Measurements from ENCODE around the gene TMEM117. TPM values are rescaled to one million over a fixed set of nuclear protein-coding genes. Genes with fewer than 3 reads are reported as not detected.

The TMEM117 gene
- total and polyA plus RNA-seq, 7 donors = 1.9 to 4.7 (median 3.9) TPM

DNA sequence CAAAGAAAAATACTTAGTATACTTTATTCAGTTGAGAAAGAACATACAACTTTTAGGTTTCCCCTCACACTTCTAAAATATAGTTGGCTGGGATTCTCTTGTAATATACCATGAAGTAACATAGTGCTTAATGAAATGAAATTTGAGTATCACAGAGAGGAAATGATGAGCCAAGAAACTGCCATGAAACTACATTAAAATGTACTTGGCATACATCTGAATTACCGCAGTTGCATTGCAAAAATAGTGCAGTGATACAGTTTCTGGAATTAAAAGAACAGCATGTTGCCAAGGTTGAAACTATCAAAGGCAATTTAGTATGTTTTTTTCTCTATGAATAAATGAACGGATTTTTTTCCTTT lies 389.2 kb downstream of the TMEM117 start:
- Histone ChIP-seq H3K4me3 (no peak overlapping the region), H3K4me1 (peaks cover 7% of the 10 kb centered on the region), H3K9me3 (no peaks in the 10 kb centered on the region), H3K27ac (no peak overlapping the region), H3K27me3 (ENCODE audit: insufficient read depth in 3 of 3, low read length in 2 of 3) (no peaks in the 10 kb centered on the region), H3K36me3 (ENCODE audit: insufficient read depth in 1 of 2, low read depth in 1 of 2) (no peaks in the 10 kb centered on the region)
- intact Hi-C loops (cut with DNase I) = no loop called here
- DNase-seq (no peak), ATAC-seq (no peak)
- 18 to 28% (median 28%) methylated on average over 2 of the region's 2 CpGs for WGBS, 3 donors
- TF ChIP-seq, protein P1, sequence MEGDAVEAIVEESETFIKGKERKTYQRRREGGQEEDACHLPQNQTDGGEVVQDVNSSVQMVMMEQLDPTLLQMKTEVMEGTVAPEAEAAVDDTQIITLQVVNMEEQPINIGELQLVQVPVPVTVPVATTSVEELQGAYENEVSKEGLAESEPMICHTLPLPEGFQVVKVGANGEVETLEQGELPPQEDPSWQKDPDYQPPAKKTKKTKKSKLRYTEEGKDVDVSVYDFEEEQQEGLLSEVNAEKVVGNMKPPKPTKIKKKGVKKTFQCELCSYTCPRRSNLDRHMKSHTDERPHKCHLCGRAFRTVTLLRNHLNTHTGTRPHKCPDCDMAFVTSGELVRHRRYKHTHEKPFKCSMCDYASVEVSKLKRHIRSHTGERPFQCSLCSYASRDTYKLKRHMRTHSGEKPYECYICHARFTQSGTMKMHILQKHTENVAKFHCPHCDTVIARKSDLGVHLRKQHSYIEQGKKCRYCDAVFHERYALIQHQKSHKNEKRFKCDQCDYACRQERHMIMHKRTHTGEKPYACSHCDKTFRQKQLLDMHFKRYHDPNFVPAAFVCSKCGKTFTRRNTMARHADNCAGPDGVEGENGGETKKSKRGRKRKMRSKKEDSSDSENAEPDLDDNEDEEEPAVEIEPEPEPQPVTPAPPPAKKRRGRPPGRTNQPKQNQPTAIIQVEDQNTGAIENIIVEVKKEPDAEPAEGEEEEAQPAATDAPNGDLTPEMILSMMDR (IDR thresholded peaks at IDR 0.05) = no peak

DNA sequence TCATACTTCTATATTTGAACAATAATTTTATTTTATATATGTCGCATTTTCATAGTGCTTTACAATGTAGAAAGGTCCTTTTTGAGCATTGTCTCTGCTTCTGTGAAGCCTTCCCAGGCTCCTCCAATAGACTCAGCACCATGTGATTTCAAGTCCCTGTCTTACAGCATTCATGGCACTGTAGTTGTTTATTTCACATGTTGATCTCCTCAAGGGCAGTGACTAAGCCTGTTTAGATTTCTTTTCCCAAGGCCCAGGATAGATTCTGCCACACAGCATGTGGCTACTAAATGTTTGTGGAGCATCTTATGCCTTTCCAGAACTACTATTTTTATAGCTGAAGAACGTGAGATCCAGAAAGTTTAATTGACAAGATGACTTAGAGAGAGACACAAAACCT lies 391.7 kb downstream of the TMEM117 start:
- intact Hi-C loops (cut with DNase I) = no loop called here
- H3K27me3 ChIP-seq (ENCODE audit: insufficient read depth in 3 of 3, low read length in 2 of 3) = no peaks in the 10 kb centered on the region
- DNase-seq (no peak), ATAC-seq (peak in 3 of 4 donors; percentile 35 to 54 (median 37))
- no peaks in the 10 kb centered on the region for H3K9me3 ChIP-seq
- peaks cover 7% of the 10 kb centered on the region for H3K4me1 ChIP-seq
- WGBS, 3 donors = 64 to 70% (median 68%) methylated on average over 2 of the region's 2 CpGs
- H3K36me3 ChIP-seq (ENCODE audit: insufficient read depth in 1 of 2, low read depth in 1 of 2) = no peaks in the 10 kb centered on the region
- no peak overlapping the region for H3K4me3 ChIP-seq
- TF ChIP-seq, protein P1 (IDR thresholded peaks at IDR 0.05) = no peak
- H3K27ac ChIP-seq = no peak overlapping the region

DNA sequence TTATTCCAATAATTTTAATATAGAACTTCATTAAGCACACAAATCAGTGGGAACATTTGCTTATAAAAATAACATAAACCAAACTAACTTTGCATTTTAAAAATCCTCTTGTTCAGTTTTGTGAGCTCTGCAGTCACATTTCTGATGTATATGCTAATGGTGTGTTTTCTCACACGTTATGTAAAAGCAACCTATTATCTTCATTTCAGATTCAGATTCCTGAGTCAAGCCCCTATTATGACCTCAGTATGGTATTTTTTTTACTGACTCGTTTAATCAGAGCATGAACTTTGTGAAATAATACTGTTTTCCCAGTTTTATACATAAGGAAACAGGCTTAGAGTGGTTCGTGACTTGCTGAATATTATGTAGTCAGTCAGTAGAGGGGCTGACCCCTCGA lies 394.0 kb downstream of the TMEM117 start:
- Histone ChIP-seq H3K9me3 (no peaks in the 10 kb centered on the region), H3K27ac (no peak overlapping the region), H3K4me3 (no peak overlapping the region), H3K27me3 (ENCODE audit: insufficient read depth in 3 of 3, low read length in 2 of 3) (no peaks in the 10 kb centered on the region), H3K36me3 (ENCODE audit: insufficient read depth in 1 of 2, low read depth in 1 of 2) (no peaks in the 10 kb centered on the region), H3K4me1 (peaks cover 5% of the 10 kb centered on the region)
- no peak for ATAC-seq
- no peak for DNase-seq
- TF ChIP-seq, protein P1 (IDR thresholded peaks at IDR 0.05) = no peak
- intact Hi-C loops (cut with DNase I) = no loop called here
- 71 to 75% (median 75%) methylated on average over 4 of the region's 4 CpGs for WGBS, 3 donors

DNA sequence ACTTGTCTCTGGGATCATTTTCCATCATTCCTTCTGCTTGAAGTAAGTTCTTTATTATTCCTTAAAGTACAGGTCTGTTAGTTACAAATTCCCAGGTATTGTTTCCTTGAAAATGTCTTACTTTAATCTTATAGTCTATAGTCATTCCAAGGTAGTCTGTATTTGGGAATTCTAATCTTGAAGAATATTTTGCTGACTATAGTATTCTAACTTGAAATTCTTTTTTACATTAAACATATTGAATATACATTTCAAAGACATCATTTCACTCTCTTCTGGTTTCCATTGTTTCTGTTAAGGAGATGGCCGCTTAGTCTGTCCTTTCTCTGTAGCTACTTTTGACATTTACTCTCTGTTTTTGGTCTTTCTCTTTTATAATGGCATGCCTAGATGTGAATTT lies 399.8 kb downstream of the TMEM117 start:
- ATAC-seq (no peak), DNase-seq (no peak)
- no peak overlapping the region for H3K27ac ChIP-seq
- no peaks in the 10 kb centered on the region for H3K9me3 ChIP-seq
- H3K4me3 ChIP-seq = no peak overlapping the region
- 88 to 99% (median 89%) methylated on average over 1 of the region's 1 CpG for WGBS, 3 donors
- no peaks in the 10 kb centered on the region for H3K27me3 ChIP-seq (ENCODE audit: insufficient read depth in 3 of 3, low read length in 2 of 3)
- H3K36me3 ChIP-seq (ENCODE audit: insufficient read depth in 1 of 2, low read depth in 1 of 2) = no peaks in the 10 kb centered on the region
- TF ChIP-seq, protein P1 (IDR thresholded peaks at IDR 0.05) = no peak
- intact Hi-C loops (cut with DNase I) = no loop called here
- no peaks in the 10 kb centered on the region for H3K4me1 ChIP-seq

DNA sequence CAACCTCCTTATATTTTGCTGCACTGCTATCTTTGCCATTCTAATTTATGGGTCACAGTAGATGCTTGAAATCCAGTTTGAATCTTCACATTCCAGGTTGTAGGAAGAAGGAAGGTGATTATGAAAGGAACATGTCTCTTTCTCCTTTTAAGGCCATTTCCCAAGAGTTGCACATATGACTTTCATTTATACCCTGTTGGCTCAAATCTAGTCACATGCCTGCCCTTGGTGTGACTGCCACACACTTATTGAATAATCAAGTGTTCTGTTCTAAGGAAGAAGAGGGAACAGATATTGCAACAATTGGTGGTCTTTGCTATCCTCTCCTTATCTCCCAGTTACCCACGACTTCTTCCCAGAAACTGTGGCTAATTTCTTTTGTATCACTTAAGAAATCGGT lies 404.3 kb downstream of the TMEM117 start:
- H3K27ac ChIP-seq = no peak overlapping the region
- TF ChIP-seq, protein P1 (IDR thresholded peaks at IDR 0.05) = no peak

More for the DNA sequence above, 404.3 kb downstream of the TMEM117 start:
- no peak for ATAC-seq
- Histone ChIP-seq H3K4me1 (no peaks in the 10 kb centered on the region), H3K4me3 (no peak overlapping the region), H3K9me3 (no peaks in the 10 kb centered on the region), H3K36me3 (ENCODE audit: insufficient read depth in 1 of 2, low read depth in 1 of 2) (no peaks in the 10 kb centered on the region), H3K27me3 (ENCODE audit: insufficient read depth in 3 of 3, low read length in 2 of 3) (no peaks in the 10 kb centered on the region)
- intact Hi-C loops (cut with DNase I) = no loop called here
- 80 to 85% (median 84%) methylated on average over 2 of the region's 2 CpGs for WGBS, 3 donors
- no peak for DNase-seq

Measured in psoas muscle (tissue), 8 donors.